SIG-M5 treated with dmso at 0.1 percent for 504 hours (cell line): ENCODE results near the gene COX15.
"Not testable (repeated sequence)": the region's sequence is repeated elsewhere in the genome, so short reads cannot be mapped to it uniquely, and the experiment has no call there.

ENCODE experiments used
- DNase-seq: peaks from one replicate; lab custom pipeline; 2025; ENCODE audit not compliant: unreplicated experiment; lab: John Stamatoyannopoulos, UW

COX15 gene

GRCh38 chr10:99732033-99732842 lies at the start of gene COX15, which contains the start of gene CUTC:
Gene COX15, minus strand, starts transcription at chr10:99732127. Its CDS starts 78 bp downstream, at chr10:99732049.
Gene CUTC, plus strand, starts transcription at chr10:99732234. Its CDS starts 115 bp downstream, at chr10:99732349.
- DNase-seq: peak; percentile 91

DNA sequence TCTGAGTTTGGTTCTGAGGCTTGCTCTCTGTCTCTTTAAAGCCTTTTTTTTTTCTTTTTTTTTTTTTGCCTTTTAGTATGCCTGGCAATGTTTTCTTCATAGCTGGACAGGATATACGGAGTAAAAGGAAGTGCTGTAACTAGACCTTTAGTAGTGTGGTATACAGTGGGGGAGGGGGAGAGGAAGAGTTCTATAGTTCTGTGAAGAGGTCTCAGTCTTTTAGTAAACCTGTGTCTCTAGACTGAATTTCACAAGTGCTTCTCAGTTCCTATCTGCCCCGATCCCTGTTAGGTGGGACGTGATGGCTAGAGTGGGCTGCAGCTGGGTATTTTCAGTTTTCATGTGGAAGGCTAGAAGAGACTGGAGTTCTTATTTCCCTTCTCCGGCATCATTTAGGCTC lies 47.4 kb upstream of the COX15 start:
- DNase-seq: peak; percentile 38

DNA sequence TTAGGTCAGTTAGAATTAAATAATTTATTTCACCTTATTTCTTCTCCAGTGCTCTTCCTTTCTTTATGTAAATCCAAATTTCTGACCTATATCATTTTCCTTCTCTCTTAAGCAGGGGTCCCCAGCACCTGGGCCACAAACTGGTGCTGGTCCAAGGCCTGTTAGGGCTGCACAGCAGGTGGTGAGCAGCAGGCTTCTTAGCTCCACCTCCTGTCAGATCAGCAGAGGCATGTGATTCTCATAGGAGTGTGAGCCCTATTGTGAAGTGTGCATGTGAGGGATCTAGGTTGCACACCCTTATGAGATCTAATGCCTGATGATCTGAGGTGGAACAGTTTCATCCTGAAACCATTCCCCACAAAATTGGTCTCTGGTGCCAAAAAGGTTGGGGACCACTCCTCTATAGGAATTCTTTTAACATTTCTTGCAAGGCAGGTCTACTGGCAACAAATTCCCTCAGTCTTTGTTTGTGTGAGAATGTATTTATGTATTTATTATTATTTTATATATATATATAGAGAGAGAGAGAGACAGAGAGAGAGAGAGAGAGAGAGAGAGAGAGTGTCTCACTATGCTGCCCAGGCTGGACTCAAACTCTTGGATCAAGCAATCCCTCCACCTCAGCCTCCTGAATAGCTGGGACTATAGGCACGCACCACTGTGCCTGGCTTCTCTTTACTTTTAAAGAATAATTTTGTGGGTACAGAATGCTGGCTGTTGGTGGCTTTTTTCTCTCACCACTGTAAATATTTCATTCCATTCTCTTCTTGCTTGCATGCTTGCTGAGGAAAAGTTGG lies 46.2 kb upstream of the COX15 start:
- DNase-seq: no peak

GRCh38 chr10:99775850-99776249 lies 43.9 kb upstream of the COX15 start:
- DNase-seq: peak; percentile 19

- no peak for DNase-seq
Observed at GRCh38 chr10:99770408-99771045, 38.6 kb upstream of the COX15 start.

DNA sequence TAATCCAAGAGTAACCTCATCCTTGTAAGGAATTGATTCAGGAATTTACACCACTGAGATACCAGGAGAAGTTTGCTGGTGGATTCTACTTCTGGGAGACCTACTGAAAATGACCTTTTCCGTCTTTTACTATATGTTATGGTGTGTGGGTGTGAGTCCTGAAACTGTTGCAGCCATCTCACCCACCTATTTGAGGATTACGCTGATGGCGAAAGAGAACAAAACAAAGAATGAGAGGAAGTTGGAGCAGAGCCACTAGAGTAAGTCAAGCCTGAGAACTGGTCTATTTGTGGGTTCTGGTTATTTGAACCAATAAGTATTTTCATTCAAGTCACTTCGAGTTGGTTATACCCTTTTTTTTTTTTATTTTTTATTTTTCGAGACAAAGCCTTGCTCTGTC lies 37.8 kb upstream of the COX15 start:
- no peak for DNase-seq

- DNase-seq: no peak
Observed at GRCh38 chr10:99768556-99768955, 36.6 kb upstream of the COX15 start.

DNA sequence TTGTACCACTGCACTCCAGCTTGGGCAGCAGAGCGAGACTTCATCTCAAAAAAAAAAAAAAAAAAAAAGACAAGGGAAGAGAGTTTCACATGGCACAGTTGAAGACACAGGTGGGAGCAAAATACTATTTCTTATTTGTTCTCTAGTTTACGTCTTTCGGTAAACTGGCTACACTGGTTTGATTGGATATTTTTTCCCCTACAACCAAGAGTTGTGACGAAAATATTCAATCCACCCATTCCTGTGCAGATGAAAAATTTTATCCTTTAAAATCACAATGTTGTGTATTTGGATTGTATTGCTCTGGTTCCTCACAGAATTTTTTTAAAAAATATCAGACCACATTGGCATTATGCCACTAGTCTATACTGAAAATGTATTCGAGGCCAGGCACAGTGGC lies 36.0 kb upstream of the COX15 start:
- DNase-seq: peak; percentile 12

DNA sequence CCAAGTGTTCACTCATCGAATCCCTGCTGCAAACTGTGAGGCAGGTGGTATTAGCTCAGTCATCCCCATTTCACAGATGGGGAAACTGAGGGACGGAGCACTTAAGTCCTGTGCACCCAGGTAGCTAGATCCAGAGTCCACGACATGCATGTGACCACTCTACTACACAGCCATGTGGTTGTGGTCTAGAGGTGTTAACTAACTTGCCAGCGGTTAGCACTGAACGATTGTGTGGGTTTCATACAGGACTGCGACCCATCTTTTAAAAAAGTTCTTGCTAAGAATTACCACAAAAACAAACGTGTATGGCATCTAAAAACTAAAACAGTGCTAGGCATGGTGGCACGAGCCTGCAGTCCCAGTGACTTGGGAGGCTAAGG lies 34.4 kb upstream of the COX15 start:
- DNase-seq: no peak

DNA sequence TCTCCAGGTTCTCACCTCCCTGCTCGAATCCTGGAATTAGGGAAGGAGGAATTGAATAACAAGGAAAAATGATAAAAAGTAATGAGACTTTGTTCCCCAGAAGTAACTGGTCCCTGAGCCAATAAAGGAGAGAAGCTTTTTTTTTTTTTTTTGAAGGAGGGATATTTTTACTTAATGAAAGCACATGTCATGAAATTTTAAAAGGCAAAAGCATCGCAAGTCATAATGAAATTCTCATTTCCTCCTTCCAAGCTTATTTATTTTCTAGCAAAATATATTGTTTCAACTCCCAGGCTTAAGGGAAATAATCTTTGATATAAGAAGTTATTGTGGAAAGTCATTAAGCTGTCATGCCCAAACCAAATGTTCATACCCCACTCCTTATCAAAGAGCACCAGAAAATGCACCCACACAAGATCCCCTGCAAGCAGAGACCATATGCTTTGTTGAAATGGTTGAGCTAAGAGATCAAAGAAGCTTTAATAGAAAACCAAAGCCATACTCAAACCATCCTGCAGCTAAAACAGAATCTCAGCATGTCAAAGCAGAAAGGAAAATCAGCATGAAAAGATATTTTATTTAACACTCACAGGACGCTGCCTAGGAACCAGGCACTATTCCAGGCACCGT lies 33.9 kb upstream of the COX15 start:
- DNase-seq: no peak

DNA sequence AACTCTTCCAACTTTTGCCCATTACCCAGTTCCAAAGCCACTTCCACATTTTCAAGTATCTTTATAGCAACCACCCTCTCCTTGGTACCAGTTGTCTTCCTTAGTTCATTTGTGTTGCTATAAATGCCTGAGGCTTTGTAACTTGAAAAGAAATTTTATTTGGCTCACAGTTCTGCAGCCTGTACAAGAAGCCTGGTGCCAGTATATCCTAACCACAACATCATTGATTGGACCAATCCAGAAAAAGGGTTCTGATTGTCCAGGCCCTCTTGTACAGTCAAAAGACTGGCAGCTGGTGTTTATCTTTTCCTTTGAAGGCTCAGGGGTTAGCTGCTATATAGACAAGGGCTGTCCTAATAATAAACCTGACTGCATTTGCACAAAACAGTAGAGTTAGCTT lies 29.4 kb upstream of the COX15 start:
- no peak for DNase-seq

DNA sequence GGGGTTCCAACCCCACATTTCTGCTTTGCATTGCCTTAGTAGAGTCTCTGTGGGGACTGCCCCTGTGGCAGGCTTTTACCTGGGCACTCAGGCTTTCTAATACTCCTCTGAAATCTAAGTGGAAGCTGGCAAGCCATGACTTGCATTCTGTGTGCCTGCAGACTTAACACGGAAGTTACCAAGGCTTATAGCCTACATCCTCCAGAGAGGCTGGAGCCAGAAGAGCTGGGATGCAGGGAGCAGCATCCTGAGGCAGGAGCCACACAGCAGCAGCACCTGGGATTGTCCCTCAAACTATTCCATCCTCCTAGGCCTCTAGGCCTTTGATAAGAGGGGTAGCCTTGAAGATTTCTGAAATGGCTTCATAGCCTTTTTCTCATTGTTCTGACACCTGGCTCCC lies 28.4 kb upstream of the COX15 start:
- DNase-seq: no peak

GRCh38 chr10:99758211-99758891 lies 26.4 kb upstream of the COX15 start:
- no peak for DNase-seq

- no peak for DNase-seq
Observed at GRCh38 chr10:99756159-99756558, 24.2 kb upstream of the COX15 start.

DNA sequence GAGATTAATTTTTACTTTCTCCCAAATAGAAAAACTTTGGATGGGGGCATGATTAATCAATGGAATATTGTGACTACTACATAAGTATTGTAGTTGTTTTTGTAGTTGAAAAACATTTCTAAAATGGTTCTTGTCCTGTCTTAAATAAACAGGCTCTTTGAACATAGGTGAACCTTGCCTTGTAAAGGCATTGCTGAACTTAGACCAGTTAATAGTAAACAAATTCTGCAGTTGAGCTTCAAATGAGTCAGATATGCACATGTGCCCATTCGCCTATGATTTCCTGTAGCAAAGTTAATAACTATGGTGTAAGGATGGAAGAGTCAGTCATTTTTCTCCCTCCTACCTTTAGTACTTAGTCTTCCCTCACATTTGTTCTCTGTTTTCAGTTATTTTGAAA lies 22.7 kb upstream of the COX15 start:
- DNase-seq: no peak

DNA sequence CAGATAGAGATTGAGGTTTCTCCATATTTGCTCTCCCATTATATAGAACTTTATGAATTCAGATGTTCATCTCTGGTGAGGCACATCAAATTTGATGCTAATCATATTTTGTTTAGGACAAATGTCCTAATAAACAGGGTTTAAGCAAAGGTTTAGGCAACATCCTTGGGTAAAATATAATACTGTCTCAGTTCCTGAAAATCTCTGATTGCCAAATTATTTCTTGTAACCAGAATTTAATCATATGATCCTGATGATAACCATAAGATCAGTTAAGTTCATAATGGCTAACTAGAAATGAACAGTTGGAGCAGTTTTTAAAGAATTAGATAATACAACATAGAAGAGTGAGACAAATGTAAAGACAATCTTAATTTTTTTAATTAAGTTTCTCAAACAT lies 18.7 kb upstream of the COX15 start:
- no peak for DNase-seq

DNA sequence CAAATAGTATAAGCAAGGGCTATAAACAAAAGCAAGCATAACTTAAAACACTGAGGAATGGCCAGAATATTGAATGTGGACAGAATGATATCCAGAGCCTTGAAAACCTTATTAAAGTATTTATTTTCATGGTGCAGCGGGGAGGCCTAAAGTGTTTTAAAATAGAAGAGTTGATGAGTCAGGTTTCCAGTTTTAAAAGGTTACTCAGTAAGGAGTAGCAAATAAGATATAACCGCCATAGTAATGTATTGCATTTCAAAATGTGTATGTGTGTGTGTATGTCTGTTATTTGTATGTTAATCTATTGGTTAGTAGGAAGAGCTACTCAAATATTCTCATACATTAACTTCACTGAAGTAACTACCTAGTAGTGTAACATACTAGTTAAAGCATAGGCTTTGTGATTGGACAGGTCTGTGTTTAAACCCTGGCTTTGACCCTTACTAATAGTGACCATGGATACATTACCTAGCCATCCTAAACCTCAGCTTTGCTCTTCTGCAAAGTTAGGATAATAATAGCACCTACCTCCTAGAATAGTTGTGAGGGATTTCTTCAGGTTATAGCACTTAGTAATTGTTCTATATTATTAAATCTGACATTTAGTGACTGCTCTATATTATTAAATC lies 17.0 kb upstream of the COX15 start:
- DNase-seq: no peak

DNA sequence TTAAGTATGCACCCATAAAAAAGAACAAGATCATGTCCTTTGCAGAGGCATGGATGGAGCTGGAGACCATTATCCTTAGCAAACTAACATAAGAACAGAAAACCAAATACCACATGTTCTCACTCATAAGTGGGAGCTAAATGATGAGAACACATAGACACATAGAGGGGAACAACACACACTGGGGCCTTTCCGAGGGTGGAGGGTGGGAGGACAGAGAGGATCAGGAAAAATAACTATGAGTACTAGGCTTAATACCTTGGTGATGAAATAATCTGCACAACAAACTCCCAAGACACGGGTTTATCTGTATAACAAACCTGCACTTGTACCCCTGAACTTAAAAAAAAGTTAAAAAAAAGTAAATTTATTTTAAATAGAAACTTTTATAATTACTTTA lies 14.2 kb upstream of the COX15 start:
- DNase-seq: not testable (repeated sequence)

DNA sequence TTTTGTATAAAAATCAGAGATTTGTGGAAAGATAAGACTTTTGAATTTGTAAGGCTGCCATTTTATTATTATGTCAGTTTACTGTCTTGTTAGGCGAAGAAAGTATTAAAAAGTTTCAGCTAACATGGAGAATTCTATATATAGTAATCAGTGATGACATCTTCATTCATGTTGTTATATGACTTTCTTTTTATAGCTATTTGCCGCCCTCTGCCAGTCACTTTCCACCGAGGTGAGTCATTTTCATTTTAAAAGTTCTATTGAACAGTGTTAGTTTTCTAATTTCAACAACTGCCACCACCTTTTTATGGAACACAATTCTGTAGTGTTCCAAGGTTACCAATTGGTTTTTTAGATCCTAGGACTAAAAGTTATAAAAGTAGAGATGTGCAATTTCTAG lies 11.9 kb upstream of the COX15 start:
- no peak for DNase-seq

GRCh38 chr10:99742701-99743100 lies 10.8 kb upstream of the COX15 start:
- DNase-seq: no peak
